ENCODE measurements around the gene RAD17. TPM values are rescaled to one million over a fixed set of nuclear protein-coding genes. Genes with fewer than 3 reads are reported as not detected.
"Not testable (repeated sequence)": the region's sequence is repeated elsewhere in the genome, so short reads cannot be mapped to it uniquely, and the experiment has no call there.

Gene RAD17
- total RNA-seq, 1 donor from 2014 or later, result 32.1 TPM

DNA sequence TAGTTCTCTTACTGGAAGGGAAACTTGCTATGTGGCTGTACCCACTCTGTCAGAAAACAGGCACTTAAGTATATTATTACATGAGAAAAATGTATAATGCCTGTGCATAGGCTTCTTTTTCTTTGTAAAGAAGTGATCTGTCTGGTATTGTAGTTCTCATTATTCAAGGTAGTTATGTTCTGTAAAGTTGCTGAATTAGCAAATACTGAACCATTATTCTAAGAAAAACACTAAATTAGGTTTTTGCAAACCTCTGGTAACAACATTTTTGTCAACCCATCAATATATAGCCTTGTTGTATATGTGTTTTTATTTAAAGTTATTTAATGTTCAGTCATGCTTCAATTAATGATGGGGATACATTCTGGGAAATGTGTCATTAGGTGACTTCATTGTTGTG, 8.8 kb downstream of the RAD17 start:
- no peak for DNase-seq

DNA sequence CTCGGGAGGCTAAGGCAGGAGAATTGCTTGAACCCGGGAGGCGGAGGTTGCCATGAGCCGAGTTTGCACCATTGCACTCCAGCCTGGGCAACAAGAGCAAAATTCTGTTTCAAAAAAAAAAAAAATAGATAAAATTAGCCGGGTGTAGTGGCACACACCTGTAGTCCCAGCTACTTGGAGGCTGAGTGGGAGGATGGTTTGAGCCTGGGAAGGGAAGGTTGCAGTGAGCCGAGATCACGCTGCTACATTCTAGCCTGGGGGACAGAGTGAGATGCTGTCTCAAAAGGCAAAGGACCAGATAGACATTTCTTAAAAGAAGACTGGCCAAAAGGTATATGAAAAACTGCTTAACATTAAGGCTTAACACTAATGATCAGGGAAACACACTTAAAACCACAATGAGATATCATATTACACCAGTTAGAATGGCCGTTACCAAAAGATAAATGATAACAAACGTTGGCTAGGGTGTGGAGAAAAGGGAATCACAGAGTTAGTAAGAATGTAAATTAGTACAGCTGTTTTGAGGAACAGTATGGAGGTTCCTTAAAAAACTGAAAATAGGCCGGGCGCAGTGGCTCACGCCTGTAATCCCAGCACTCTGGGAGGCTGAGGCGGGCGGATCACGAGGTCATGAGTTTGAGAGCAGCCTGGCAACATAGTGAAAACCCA, 35.2 kb downstream of the RAD17 start:
- DNase-seq, result no peak

DNA sequence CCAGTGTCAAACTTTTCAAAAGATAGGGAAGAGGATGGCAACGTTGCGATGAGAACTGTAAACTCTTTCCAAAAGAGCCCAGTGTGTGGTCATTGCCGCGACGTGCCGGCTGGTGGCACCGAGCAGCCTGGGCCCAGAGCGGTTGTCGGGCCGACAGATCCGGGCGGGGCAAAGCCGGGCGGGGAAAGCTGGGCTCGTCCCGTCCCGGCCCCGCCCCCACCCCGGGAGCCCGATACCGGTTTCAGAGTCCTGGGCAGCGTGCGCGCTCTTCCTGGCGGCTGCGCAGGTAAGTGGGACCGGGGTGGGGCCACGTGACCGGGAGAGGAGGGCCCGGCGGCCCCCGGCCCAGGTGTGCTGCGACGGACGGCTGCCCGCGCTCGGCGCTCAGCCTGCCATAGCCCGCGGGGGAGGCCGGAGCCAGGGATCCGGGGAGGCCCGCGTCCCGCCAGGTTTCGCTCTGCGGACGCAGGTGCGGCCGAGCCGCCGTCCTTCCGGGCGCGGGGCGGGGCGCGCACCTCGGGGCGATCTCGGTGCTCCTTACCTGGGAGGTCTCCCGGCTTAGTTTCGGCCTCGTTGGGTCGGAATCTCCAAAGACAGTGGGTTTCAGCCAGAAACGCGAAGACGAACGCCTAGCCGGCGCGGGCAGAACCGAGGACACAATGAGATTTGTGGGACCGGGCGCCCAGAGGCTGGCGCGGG, 45.4 kb downstream of the RAD17 start, which contains the start of gene MARVELD2:
Gene MARVELD2 (plus strand): TSS at position 232 of the 699 bp plus-strand sequence. CDS start 4,270 bp downstream, outside the sequence.
- DNase-seq, result no peak

DNA sequence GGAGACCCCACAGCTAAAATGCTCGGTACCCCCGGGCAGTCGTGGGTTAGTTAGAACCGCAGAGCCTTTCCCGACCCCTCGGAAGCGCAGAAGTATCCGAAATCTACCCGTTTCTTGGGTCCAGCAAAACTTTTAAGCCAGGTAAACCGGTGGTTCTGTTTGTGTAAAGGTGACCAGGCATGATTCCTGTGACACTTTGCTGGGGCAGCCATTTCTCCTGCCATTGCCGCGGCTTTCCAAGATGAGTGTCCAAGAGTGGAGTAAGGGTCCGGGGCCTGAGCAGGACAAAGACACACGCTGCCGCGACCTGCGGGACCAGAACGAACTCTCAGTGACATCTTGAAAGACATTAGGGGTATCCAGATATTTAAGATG, 46.0 kb downstream of the RAD17 start:
- no peak for DNase-seq

DNA sequence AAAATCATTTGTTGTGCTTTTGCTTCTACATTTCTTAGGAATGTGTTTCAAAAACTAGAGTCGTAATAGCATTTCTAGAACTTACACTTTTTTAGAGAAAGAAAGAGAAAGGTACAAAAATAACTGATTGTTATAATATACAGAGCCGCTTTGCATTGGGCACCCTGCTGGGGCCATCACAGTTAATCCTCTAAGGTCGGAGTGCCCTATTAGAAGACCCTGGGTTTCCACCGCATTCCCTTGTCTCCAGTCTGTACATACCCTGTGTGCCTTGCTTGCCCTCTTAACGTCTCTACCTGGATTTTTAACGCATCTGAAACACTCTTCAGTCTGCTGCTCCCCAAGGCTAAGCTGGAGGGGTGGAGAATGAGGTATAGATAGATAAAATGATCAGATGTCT, 46.6 kb downstream of the RAD17 start:
- no peak for DNase-seq

DNA sequence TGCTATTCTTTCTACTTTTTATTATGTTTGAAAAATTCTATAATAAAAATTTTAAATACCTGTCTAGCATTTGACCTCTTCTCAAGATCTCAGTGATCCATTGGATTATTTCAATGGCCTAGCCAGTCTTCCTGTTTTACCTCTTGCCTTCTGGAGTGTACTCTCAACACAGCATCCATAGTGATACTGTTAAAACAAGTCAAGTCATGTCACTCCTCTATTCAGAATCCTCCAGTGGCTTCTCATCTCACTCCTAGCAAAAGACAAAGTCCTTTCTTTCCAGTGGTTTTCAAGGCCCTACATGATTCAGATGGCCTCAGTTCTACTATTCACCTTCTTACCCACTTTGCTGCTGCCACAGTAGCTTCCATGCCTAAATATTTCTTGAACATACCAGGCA, 47.1 kb downstream of the RAD17 start:
- no peak for DNase-seq

DNA sequence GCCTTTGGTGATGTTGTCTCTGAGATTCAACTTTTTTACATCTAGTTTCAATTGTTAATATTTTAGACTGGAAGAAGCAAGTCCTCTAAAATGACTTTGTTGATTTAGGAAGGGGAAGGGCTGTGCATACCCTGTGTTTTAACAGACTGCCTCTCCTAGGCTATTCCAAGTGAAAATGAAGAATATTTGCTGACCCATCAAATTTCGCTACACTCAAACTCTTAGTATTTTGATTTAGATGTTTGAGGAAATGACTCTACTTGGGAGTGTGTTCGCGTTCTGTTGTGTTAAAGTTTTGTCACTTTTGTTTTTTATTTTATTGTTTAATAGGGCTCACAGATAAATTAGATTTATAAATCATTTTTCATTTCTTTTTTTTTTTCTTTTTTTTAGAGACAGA, 48.9 kb downstream of the RAD17 start:
- no peak for DNase-seq

DNA sequence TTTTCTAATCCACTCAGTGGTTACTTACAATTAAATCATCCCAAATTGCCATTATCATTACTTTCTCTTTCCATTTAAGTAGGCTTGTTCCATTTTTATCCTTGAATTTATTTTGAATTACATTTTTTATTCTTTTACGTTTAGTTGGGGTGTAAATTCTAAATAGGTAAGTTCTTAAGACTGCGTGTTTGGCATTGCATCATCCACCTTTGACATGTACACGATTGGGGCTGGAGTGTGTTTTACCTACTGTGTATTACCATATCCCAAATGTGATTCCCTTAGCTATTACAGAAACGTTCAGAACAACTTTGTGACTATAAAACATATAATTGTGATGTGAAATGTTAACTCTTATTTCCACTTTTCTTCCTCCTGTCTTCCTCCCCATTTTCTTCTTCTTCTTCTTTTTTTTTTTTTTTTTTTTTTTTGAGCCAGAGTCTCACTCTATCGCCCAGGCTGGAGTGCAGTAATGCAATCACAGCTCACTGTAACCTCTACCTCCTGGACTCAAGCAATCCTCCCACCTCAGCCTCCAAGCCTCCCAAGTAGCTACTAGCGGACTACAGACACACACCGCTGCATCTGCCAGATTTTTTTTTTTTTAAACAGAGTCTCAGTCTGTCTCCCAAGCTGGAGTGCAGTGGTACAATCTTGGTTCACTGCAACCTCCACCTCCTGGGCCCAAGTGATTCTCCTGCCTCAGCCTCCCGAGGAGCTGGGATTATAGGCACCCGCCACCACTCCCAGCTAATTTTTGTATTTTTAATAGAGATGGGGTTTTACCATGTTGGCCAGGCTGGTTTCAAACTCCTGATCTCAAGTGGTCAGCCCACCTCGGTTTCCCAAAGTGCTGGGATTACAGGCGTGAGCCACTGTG, 62.0 kb downstream of the RAD17 start:
- DNase-seq, result no peak

DNA sequence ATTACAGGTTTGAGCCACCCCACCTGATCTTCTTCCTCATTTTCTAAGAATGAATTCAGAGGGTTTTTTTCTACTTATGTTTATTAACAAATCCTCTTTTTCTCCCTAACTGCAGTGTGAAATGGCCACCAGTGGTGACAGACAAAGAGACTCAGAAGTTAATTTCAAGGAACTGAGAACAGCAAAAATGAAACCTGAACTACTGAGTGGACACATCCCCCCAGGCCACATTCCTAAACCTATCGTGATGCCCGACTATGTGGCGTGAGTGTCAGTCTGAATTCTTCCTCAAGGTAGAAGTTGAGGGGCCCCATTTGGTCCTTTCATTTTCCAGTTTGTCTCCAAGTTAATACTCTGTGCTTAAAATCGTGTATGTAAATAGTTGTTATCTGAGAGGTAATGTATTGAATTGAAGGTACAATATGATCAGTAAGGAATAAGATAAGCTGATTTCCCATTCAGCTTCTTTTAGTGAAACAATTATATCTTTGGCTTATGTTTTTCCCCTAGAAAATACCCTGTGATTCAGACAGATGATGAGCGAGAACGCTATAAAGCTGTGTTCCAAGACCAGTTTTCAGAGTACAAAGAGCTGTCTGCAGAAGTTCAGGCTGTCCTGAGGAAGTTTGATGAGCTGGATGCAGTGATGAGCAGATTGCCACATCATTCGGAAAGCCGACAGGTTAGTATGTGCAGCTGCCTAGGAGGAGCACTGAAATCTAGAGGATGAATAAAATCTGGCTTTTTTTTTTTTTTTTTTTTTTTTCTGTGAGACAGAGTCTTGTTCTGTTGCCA, 63.0 kb downstream of the RAD17 start:
- no peak for DNase-seq

DNA sequence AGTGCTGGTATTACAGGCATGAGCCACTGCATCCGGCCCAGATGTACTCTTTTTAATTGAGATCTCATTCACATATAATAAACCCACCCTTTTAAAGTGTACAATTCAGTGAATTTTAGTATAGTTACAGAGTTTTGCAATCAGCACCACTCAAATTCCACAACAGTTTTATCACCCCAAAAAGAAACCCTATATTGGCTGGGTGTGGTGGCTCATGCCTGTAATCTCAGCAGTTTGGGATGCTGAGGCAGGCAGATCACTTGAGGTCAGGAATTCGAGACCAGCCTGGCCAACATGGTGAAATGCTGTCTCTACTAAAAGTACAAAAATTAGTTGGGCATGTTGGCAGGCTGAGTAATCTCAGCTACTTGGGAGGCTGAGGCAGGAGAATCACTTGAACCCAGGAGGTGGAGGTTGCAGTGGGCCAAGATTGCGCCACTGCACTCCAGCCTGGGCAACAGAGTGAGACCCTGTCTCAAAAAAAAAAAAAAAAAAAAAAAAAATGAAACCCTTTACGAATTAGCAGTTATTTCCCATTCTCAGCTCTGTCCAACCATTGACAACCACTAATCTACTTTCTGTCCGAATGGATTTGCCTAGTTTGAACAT, 65.8 kb downstream of the RAD17 start:
- DNase-seq, result not testable (repeated sequence)

DNA sequence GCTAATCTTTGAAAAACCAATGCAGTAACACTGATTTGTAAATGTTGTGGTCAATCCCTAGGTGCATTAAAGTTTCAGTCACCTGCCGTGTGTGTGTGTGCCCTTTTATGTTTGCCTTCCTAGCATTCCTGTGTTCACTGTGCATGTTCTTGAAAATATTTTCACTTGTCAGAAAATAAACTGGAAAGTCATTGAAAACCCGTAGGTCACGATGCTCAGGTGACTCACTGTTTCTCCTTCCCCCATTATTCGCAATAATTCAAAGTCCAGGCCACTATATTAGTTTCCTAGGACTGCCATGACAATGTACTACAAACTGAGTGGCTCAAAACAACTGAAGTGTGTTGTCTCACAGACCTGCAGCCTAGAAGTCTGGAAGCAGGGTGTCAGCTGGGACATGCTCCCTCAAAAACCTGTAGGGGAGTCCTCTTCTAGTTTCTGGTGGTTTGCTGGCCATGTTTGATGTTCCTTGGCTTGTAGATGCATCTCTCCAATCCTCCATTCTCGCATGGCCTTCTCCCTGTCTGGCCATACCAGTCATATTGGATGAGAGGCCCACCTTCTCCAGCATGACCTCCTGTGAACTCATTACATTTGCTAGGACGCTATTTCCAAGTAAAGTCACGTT, 74.6 kb downstream of the RAD17 start:
- DNase-seq, result no peak

DNA sequence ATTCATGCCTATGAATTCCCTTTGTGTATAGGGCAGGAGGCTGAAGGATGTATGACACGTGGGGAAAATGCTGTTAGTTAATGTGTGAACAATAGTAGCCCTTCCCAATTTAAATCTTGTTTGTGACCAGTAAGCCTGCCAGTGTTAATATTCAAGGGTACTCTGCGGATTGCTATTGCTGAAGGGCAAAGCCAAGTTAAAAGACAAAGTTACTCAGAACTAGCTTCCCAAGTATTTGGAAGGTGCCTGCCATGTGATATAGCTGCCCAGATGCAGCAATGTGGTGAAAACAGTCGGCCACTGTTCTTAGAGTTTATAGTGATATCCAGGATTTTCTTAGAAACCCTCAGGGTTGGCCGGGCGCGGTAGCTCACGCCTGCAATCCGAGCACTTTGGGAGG, 79.9 kb downstream of the RAD17 start:
- no peak for DNase-seq

DNA sequence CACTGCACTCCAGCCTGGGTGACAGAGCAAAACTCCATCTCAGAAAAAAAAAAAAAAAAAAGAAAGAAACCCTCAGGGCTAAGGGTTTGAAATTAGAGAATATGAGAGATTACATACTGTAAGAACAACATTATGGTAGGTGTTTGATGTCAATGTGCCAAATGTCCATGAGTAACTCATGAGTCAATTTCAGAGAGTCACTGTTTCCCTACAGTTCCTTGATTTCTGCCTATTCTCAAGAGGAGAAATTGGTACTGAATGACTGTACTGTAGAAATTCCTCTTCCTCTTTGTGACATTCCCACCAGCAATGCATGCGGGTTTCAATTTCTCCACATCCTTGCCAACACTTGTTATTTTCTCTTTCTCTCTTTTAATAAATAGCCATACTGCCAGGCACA, 80.5 kb downstream of the RAD17 start:
- no peak for DNase-seq

DNA sequence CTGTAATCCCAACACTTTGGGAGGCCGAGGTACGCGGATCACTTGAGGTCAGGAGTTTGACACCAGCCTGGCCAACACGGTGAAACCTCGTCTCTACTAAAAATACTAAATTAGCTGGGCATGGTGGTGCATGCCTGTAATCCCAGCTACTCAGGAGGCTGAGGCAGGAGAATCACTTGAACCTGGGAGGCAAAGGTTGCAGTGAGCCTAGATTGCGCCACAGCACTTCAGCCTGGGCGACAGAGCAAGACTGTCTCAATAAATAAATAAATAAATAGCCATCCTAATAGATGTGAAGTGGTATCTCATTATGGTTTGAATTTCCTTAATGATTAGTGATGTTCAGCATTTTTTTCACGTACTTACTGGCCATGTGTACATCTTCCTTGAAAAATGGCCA, 80.9 kb downstream of the RAD17 start:
- DNase-seq, result not testable (repeated sequence)

DNA sequence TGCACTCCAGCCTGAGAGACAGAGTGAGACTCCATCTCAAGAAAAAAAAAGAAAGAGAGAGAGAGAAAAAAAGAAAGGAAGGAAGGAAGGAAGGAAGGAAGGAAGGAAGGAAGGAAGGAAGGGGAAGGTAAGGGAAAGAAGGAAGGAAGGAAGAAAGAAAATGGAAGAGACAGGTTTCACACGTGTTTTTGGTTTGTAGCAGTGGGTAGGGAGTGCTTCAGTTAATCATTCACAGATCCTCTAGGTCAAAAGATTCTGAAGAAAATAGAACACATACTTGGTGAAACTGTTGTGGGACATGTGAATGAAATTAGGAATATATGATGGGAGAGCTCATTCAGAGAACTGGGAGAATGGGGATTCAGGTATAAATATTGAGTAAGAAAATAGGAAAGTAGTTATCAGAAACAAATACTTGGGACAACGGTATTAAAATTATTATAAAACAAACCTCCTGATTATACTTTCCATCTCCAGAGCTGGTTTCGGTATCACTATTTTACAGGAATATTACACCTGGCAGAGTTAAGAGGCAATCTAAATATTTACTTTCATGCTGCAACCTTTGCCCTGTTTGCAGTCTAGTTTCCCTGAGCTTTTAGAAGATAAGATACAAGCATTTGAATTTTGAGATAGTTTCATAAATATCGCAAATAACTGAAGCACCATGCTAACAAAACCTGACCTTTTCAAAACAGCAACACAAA, 82.5 kb downstream of the RAD17 start:
- no peak for DNase-seq

DNA sequence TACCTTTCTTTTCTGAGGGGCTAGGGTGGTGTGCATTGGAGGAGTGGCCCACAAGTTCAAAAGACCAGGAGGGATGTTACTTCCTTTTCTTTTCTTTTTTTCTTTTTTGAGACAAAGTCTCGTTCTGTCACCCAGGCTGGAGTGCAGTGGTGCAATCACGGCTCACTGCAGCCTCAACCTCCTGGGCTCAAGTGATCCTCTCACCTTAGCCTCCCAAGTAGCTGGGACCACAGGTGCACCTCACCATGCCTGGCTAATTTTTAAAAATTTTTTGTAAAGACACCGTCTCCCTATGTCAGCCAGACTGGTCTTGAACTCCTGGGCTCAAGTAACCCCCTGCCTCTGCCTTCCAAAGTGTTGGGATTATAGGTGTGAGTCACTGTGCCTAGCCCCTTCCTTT, 83.9 kb downstream of the RAD17 start:
- not testable (repeated sequence) for DNase-seq

DNA sequence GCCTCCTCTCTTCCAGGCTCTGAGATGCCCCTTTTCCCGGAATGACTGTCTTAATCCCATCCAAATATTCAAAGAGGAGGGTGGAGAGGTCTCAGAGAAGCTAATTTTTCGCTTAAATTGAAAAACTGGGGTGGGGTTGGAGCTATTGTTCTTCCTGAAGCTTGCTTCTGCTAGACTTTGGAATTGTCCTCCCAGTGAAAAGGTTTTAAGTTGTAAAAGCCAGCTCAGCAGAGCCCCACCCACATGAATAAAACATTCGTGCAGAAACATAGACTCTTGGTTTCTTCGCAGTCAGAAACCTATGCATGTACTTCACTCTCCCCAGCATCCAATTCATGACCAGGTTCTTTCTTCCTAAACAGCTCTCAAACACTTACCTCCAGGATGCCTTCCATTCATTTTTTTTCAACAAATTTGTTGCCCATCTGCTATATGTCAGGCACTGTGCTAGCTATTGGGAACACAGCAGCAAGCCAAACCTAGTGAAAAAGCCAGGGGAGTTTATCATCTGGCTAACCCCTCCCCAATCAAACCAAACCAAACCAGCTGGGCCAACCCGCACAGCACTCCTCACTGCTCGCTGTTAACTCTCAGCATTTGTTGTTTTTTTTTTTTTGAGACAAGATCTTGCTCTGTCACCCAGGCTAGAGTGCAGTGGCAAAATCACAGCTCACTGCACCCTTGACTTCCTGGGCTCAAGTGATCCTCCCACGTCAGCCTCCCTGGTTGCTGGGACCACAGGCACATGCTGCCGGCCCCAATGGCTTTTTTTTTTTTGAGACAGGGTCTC, 85.0 kb downstream of the RAD17 start:
- DNase-seq, result no peak

DNA sequence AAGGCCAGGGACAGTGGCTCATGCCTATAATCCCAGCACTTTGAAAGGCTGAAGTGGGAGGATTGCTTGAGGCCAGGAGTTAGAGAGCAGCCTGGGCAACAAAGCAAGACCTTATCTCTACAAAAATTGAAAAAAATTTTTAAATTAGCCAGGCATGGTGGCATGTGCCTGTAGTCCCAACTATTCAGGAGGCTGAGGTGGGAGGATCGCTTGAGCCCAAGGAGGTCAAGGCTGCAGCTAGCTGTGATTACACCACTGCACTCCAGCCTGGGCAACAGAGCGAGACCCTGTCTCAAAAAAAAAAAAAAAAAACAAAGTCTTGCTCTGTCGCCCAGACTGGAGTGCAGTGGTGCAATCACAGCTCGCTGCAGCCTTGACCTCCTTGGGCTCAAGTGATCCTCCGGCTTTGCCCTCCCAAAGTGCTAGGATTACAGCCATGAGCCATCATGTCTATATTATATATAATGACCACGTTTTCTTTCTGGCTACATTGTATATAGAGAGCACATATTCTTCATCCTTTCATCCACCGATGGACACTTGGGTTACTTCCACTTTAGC, 85.9 kb downstream of the RAD17 start:
- not testable (repeated sequence) for DNase-seq

DNA sequence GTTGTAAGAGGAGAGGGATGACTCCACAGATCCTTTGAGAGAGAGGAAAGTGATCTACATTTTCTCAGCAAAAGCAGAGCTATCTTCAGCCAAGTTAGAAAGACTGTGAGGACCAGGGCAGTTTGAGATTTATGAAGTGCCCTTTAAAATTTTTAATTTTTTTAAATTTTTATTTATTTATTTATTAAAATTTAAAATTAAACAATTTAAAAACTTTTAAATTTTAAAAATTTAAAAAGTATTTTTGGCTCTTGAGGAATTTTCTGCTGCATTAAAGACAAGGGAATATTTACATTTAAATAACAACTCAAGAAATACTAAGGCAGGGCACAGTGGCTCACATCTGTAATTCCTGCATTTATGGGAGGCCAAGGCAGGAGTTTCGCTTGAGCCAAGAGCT, 92.6 kb downstream of the RAD17 start:
- no peak for DNase-seq

All from occipital lobe (tissue), 2 donors.